ENCODE data around the gene MATN1.

The MATN1 gene

GRCh38 chr1:30715216-30715615 lies 8.2 kb downstream of the MATN1 start:
- no peak for DNase-seq

DNA sequence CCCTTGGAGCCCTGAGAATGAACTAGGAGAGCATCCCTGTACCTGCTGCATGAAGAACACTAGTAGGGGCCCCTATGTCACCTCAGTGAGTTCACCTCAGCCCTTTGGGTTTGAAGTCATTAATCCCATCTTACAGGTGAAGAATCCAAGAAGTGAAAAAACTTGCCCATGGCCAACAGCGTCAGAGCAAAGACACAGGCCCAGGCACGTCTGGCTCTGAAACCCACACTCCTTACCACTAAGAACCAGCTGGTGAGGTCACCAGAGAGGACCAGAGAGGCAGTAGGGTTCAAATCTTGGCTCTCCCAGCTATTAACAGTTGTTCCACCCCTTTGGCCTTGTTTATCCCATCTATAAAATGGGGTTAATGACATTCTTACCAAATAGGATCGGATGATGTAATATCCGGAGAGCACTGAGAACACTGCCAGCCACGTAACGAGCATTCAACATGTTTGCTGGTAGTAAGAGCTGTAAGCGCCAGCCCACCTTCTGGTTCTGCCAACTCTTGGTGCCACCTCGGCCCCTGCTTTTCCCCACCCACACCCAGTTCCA lies 8.8 kb downstream of the MATN1 start:
- DNase-seq, result no peak

DNA sequence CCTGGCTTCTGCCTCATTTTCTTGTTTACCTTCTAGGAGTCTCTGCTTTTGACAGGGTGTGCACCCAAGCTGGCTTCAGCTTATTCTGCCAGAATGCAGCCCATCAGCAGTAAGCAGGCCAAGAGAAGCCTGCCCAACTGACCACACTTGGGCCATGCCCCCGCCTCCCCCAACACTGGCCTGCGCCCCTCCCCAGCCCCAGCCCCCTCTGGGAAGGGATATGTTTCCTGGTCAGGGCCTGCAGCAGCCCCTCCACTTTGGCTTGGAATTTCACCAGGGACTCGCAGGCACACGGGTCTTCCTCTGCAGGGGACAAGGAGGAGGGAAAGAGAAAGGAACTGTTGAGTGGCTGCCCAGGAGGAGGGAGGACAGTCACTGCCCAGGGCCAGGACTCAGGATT lies 9.4 kb downstream of the MATN1 start:
- DNase-seq, result no peak

DNA sequence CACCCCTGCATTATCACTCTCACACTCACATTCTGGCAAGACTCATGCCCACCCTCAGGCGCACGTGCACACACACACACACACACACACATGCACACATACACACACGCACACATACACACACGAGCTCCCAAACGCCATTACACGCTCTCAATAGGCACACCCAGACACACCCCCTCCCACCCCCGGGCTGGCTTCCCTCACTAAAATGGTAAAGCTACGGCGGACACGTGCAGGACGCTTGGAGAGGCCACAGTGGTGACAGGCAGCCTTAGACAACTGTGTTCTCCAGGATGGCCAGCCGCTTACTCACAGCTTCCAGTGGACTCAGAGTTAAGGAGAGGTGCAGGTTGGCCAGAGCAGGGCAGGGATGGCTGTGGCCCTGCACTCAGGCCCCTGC lies 10.1 kb downstream of the MATN1 start:
- DNase-seq, result no peak

GRCh38 chr1:30712583-30712982 lies 10.8 kb downstream of the MATN1 start:
- DNase-seq, result no peak

DNA sequence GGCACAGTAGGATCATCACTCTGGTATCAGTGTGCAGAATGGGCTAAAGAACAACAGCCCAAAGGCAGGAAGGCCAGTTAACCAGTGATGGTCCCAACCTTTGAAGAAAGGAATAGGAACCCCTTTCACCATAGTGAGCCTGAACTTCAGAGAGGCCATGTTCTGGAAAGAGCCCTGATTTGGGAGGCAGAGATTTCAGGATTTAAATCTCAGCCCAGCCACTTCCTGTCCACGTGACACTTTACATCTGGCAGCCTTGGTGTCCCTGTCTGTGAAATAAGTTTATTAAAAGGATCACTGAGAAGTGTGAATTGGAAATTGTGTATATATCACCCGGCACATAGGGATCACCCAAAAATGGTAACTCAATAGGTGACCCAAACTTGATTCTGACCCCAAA lies 13.0 kb downstream of the MATN1 start:
- no peak for DNase-seq

DNA sequence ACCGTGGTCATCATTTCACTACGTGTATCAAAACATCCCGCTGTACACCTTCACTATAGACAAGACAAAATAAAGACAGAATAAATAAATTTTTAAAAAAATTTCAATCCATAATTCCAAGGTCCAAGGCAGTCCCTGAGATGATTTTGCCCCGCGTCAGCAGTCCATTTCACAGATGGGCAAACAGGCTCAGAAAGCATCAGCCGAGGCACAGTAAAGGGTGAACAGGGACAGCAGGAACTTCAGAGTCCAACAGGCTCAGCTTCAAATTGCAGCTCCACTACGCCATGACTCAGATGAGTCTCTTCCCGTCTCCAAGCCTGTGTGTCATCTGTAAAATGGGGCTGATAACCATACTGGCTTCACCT lies 15.0 kb downstream of the MATN1 start:
- DNase-seq, result no peak

DNA sequence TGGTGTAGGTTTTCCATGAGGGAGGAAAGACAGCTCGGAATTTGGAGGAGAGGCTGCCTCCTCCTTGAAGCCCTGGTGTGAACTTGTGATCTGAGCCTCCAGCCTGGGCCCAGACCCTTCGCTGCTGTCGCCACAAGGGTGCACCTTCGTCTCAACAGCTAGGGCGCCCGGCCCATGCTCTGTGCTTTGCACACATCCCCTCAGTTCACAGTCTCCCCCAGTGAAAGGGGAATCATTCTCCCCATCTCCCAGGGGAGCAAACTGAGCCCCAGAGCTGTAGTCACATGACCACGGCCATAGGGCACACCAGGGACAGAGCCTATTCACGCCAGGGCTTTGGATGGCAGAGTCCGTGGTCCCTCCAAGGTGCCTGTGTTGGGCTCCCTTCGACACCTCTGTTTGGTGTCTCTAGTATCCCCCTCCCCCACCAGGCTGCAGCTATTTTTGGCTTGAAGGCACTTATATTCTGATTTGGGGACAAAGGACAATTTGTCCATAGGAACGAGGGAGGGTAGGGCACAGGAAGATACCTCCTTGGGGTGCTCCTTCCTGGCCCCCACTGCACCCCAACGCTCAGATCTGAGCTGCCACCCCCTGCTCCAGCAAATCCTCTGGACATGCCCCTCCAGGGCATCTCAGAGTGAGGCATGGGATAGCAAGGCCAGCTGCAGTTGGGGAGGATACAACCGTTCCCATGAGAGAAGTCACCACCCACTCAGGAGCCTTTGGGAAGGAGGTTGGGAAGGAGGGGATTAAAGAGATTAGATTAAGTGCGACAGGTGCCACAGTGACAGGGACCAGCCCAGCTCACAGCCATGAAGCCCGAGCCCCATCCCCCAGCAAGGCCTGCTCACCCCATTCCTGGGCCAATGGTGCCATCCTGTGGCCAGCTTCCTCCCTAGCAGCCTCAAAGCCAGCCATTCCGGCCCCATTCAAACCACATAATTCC lies 15.7 kb downstream of the MATN1 start:
- peak; percentile 78 for DNase-seq

DNA sequence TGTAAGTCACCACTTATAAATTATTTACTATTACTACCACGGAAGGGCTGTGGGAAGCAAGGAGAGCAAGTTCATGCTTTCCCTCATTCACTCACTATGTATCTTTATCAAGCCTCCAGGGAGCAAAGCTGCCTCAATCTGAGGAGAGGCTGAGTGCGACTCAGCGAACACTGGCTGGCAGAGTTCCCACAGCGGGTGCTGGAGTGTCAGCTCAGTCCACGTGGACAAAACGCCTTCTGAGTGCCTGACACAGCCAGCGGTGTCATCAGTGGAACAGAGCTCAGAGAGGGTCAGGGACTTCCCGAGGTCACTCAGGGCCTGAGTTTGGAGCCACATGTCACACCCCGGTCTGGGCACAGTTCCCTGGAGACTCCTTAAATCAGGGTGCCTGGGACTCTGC lies 16.9 kb downstream of the MATN1 start:
- peak; percentile 63 for DNase-seq

DNA sequence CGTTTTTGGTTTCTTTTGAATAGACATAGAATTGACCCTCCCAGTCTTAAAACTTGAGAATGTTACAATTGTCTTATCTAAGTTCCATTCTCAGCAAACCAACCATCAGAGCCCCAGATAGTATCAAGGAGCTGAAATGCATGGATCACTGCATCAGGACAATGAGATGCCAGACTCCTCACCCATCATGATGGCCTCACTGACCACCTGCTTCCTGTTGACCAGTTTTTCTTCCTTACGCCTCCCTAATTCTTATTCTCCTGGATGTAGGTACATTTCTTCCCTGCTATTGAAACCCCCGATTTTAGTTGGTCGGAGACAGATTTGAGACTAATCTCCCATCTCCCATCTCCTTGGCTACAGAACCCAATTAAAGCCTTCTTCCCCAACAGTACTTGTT lies 17.7 kb downstream of the MATN1 start:
- no peak for DNase-seq

DNA sequence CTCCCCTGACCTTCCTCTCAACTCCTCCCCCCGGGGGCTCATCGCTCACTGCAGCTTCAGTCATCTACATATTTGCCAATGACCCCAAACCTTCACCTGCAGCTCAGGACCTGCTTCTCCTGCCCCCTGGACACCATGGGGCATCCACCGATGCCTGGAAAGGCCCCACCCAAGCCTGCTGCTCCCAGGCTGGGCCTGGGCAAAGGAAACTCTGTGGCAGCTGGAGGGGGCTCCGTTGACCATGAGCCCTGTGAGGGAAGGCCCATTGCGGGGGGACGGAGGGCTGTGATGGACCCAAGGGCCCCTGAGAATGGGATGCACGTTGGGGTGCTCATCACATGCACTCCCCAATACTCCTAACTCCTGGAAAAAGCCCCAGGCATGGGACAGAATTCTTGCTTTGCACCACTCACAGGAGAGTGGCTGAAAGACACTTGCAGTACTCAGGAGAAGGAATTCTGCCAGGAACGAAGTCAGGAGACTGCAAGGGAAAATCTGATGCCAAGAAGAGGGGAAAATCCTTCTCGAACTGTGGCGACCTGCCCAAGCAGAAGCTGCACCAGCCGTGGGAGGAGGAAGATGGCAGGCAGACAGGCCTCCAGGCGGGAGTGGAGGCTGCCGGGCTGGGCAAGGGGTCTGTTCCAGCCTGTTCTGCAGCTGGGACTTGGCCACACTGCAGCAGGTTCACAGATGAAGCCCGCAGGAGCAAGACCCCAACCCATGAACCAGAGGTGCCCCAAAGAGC lies 18.4 kb downstream of the MATN1 start:
- no peak for DNase-seq

DNA sequence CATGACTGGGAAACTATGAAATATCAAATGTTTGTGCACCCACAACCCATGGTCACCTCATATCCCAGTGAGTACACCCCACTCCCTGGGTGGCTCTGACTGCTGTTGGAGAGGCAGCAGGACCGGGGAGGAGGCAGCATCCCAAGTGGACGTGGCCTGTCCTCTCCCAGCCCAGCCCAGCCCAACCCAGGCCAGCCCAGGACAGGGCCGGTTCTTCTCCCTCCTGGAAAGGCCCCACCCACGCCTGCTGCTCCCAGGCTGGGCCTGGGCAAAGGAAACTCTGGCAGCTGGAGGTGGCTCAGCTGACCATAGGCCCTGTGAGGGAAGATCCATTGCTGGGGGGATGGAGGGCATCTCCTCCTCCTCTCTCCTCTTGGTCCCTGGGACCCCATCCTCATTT lies 19.1 kb downstream of the MATN1 start:
- no peak for DNase-seq

DNA sequence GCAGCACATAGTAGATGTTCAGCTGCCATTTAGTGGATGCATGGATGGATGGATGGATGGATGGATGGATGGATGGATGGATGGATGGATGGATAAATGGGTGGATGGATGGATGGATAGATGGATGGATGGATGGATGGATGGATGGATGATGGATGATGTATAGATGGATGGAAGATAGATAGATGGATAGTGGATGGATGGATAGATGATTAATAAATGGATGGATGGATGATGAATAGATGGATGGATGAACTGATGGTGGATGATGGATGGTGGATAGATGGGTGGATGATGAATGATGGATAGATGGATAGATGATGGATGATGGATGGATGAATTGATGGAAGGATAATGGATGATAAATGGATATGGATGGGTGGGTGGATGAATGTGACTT lies 20.6 kb downstream of the MATN1 start:
- no peak for DNase-seq

DNA sequence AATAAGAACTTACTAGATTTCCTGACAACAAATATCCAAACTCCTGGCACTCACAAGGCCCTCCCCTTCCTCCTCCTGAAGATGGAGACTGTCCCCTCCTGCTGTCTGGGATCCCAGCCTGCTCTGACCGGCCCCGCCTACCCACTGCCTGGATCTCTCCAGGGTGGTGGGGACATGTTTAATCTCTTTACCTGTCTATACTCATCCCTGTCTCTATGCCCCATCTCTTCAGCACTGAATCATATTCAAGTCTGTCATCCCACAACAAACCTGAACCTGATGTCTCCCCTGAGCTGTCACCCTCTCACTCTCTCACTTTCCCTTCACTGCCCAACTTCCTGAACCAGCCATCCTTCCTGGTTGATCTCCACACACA lies 22.1 kb downstream of the MATN1 start:
- no peak for DNase-seq

DNA sequence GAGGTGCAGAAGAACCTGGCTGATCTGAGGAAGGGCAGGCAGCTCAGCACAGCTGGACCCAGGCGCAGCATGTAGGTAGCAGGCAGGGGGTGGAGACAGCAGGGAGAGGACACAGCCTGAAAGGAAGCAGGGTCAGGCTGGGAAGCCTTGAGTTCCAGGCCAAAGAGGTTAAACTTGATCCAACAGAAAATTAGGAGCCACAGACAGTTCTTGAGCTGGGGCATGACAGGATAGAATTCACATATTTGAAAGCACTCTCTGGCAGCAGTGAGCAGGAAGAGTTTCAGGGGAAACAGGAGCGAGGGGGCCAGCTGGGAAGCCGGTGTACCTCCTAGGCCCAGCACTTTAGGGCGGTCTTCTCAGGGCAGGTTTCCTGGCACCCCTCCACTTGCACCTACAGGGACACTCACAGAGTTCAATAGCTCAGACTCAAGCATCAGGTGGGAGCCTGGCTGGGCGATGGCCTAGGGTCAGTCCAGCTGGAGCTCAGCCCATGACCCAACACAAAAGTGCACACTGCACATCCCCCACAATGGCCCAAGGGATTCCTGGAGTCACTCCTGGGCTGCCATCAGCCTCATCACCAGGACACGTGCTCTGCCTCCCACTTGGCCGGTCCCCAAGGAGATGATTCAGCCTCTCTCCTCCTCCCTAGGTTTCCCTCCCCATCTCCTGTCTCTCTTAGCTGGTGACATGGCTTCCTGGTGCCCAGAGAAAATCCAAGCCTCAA lies 22.7 kb downstream of the MATN1 start:
- DNase-seq, result peak; percentile 41

DNA sequence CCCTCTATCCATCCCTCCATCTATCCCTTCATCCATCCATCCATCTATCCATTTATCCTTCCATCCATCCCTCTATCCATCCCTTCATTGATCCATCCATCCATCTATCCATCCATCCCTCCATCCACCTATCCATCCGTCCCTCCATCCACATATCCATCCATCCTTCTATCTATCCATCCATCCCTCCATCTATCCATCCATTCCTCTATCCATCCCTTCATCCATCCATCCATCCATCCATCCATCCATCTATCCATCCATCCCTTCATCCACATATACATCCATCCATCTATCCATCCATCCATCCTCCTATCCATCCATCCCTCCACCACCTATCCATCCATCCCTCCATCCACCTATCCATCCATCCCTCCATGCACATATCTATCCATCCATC lies 23.6 kb downstream of the MATN1 start:
- DNase-seq, result no peak

GRCh38 chr1:30698401-30698981 lies 24.9 kb downstream of the MATN1 start:
- DNase-seq, result no peak

- no peak for DNase-seq
Observed at GRCh38 chr1:30697571-30698376, 25.6 kb downstream of the MATN1 start.

- DNase-seq, result no peak
Observed at GRCh38 chr1:30696831-30697230, 26.6 kb downstream of the MATN1 start.

GRCh38 chr1:30695439-30695841 lies 27.9 kb downstream of the MATN1 start:
- no peak for DNase-seq

DNA sequence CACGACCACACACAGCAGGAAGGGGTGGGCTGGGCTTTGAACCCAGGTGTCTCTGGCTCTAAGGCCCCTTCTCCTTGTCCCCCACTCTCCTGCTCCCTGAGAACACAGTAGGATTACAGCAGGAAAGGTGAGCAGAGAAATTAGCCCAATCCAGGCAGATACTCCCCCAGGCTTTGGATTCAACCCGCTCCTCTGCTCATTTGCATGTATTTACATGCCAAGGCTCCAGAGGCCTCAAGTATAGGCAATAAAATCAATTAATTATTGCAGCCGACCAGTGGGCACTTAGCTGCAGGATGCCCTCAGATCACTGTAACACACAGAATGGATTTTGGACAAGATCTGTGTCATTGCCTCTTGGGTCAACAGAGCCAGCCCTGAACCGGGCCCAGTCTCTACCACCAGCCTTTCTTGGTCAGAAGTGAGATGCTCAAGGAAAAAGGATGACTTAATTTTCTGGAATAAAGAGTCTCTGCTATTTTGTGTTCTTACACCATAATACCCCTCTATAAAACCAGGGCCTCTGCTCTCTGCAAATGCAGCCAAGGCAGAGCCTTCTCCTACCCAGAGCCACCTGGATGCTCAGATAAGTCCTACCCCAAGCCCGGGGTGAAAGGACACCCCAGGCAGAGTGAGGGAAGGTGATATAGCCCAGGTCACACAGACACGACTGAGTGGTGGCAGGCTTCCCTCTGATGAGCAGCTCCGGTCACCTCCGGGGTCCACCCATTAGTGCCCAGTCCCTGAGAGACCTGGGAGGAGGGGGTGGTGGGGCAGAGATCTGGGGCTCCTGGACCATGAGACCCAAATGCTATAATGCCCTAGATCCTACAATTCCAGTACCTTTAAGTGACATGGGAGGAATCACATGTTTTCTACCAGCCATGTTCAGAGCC lies 28.9 kb downstream of the MATN1 start:
- no peak for DNase-seq

All from NCI-H1436 (cell line).